Keratinocyte (primary cell): ENCODE data around the gene CCDC194. TPM values are rescaled to one million over a fixed set of nuclear protein-coding genes. Genes with fewer than 3 reads are reported as not detected.

Source experiments
- DNase-seq: peaks from one replicate; pipeline ENCODE4 v3.0.0-alpha.2; 2011; ENCODE audit warnings: low read depth, missing footprints, low spot score
- FAIRE-seq: peaks from 2 replicates; lab custom pipeline; 2011; peaks lifted over from hg19 to GRCh38; lab: Jason Lieb, UNC
- H2AFZ ChIP-seq: 2 replicates; pipeline ENCODE4 v1.6.0; 2012; ENCODE audit warnings: low read length, control low read depth, inconsistent platforms; ENCODE audit not compliant: control insufficient read depth
- H3K27ac ChIP-seq: 2 replicates; pipeline ENCODE4 v1.5.1; 2011; ENCODE audit warnings: low read length; ENCODE audit not compliant: control insufficient read depth, insufficient read depth
- H3K27me3 ChIP-seq: 3 replicates; pipeline ENCODE4 v1.6.0; 2011; ENCODE audit warnings: low read length; ENCODE audit not compliant: control insufficient read depth, insufficient read depth; ENCODE audit errors: extremely low read depth
- H3K36me3 ChIP-seq, 2 experiments: 2 replicates in 1 of 2; 3 replicates in 1 of 2; pipeline ENCODE4 v1.5.1; 2011; ENCODE audit warnings: low read length in 2 of 2, mild to moderate bottlenecking in 1 of 2; ENCODE audit not compliant: control insufficient read depth in 2 of 2, insufficient read depth in 2 of 2; ENCODE audit errors: extremely low read depth in 1 of 2
- H3K4me1 ChIP-seq: 3 replicates; pipeline ENCODE4 v1.5.1; 2011; ENCODE audit warnings: low read length; ENCODE audit not compliant: control insufficient read depth, insufficient read depth; ENCODE audit errors: extremely low read depth
- H3K4me2 ChIP-seq: 3 replicates; pipeline ENCODE4 v1.6.0; 2011; ENCODE audit warnings: low read depth, low read length; ENCODE audit not compliant: control insufficient read depth, insufficient read depth; ENCODE audit errors: extremely low read depth
- H3K4me3 ChIP-seq, 3 experiments: fragments of 200-600 bp in 1 of 3; sonication (generic) in 1 of 3; 2 replicates in 2 of 3; 3 replicates in 1 of 3; pipeline ENCODE4 v1.5.1; 2011 to 2016; ENCODE audit warnings: low read length in 3 of 3, mild to moderate bottlenecking in 3 of 3, control low read depth in 2 of 3, inconsistent platforms in 1 of 3, low read depth in 1 of 3, mixed read lengths in 1 of 3, mixed run types in 1 of 3, moderate library complexity in 1 of 3; ENCODE audit not compliant: control insufficient read depth in 2 of 3, insufficient read depth in 2 of 3; ENCODE audit errors: extremely low read depth in 1 of 3
- H3K79me2 ChIP-seq: 2 replicates; pipeline ENCODE4 v1.6.0; 2012; ENCODE audit warnings: low read length; ENCODE audit not compliant: control insufficient read depth, insufficient read depth
- H3K9ac ChIP-seq: 3 replicates; pipeline ENCODE4 v1.6.0; 2011; ENCODE audit warnings: low read length; ENCODE audit not compliant: control insufficient read depth, insufficient read depth; ENCODE audit errors: extremely low read depth
- H3K9me1 ChIP-seq: 3 replicates; pipeline ENCODE4 v1.6.0; 2011; ENCODE audit warnings: low read length; ENCODE audit not compliant: control insufficient read depth, insufficient read depth; ENCODE audit errors: extremely low read depth
- H3K9me3 ChIP-seq: 2 replicates; pipeline ENCODE4 v1.5.1; 2012; ENCODE audit warnings: low read depth, low read length; ENCODE audit not compliant: control insufficient read depth
- H4K20me1 ChIP-seq: 3 replicates; pipeline ENCODE4 v1.6.0; 2011; ENCODE audit warnings: low read length; ENCODE audit not compliant: control insufficient read depth, insufficient read depth; ENCODE audit errors: extremely low read depth
- CTCF ChIP-seq, 3 experiments: IDR thresholded peaks in 1 of 3; conservative IDR thresholded peaks in 1 of 3; optimal IDR thresholded peaks in 1 of 3; 2 replicates in 2 of 3; 3 replicates in 1 of 3; pipeline versions ENCODE3 to v1.5.1; 2011; ENCODE audit warnings: low read length in 3 of 3, mild to moderate bottlenecking in 3 of 3, moderate library complexity in 2 of 3, control low read depth in 1 of 3, inconsistent platforms in 1 of 3; ENCODE audit not compliant: insufficient read depth in 2 of 3; ENCODE audit errors: extremely low read depth in 1 of 3
- EZH2 ChIP-seq: IDR thresholded peaks from one replicate; pipeline ENCODE4 v1.6.1; 2012; ENCODE audit warnings: inconsistent platforms, mild to moderate bottlenecking, low read length, moderate library complexity
- dilution Hi-C: fragments of 300-500 bp; cut with MboI; formaldehyde crosslinking; loops from one replicate; pipeline ENCODE4 v1.7.0; 2020; ENCODE audit warnings: low sequenced_read_pairs; ENCODE audit not compliant: extremely low pct_ligation_motif_present
- polyA plus RNA-seq, 5 experiments: library from polyadenylated mRNA; depleted of rRNA in 3 of 5; stranded (reverse) in 3 of 5; stranded (forward) in 1 of 5; unstranded in 1 of 5; fragments of >200 nt; gene quantifications; 1 replicate in 1 of 5; 2 replicates in 3 of 5; 3 replicates in 1 of 5; pipeline versions ENCODE4 v1.2.1 to v1.2.3, GENCODE V29; 2011 to 2012; ENCODE audit warnings: missing spikeins in 2 of 5, low read depth in 1 of 5, low replicate concordance in 1 of 5

Gene CCDC194
- polyA plus RNA-seq, 1 donor (not counting 4 experiments of a cell fraction or from before 2014, with no cell fraction given): not detected

GRCh38 chr19:17435218-17435617 lies 41.2 kb upstream of the CCDC194 start:
- H3K9me1 ChIP-seq: no peaks in the 10 kb centered on the region
- H3K4me3 ChIP-seq: no peak overlapping the region
- H3K36me3 ChIP-seq: no peaks in the 10 kb centered on the region
- H4K20me1 ChIP-seq: no peaks in the 10 kb centered on the region
- no peaks in the 10 kb centered on the region for H3K4me1 ChIP-seq
- no peak for DNase-seq
- no peak overlapping the region for H3K4me2 ChIP-seq
- FAIRE-seq: no peak
- no peak overlapping the region for H3K9ac ChIP-seq
- H2AFZ ChIP-seq: no peak overlapping the region
- no peak overlapping the region for H3K27ac ChIP-seq
- no peaks in the 10 kb centered on the region for H3K27me3 ChIP-seq
- H3K9me3 ChIP-seq: no peaks in the 10 kb centered on the region
- no peaks in the 10 kb centered on the region for H3K79me2 ChIP-seq
- dilution Hi-C loops: no loop called here
- TF ChIP-seq EZH2 (no peak), CTCF (optimal IDR thresholded peaks at IDR 0.05 in 1 of 3, IDR thresholded peaks at IDR 0.05 in 1 of 3, conservative IDR thresholded peaks at IDR 0.05 in 1 of 3; ENCODE audit: extremely low read depth in 1 of 3, insufficient read depth in 2 of 3, low read length in 3 of 3) (no peak)

- Histone ChIP-seq H3K9ac (no peak overlapping the region), H3K9me3 (no peaks in the 10 kb centered on the region), H3K27ac (no peak overlapping the region), H2AFZ (no peak overlapping the region), H3K36me3 (no peaks in the 10 kb centered on the region), H3K4me1 (no peaks in the 10 kb centered on the region), H3K4me3 (no peak overlapping the region), H3K79me2 (no peaks in the 10 kb centered on the region), H3K4me2 (no peak overlapping the region), H3K9me1 (no peaks in the 10 kb centered on the region), H3K27me3 (peaks cover 3% of the 10 kb centered on the region), H4K20me1 (no peaks in the 10 kb centered on the region)
- FAIRE-seq (no peak), DNase-seq (no peak)
- dilution Hi-C loops: no loop called here
- TF ChIP-seq EZH2 (no peak), CTCF (optimal IDR thresholded peaks at IDR 0.05 in 1 of 3, IDR thresholded peaks at IDR 0.05 in 1 of 3, conservative IDR thresholded peaks at IDR 0.05 in 1 of 3; ENCODE audit: extremely low read depth in 1 of 3, insufficient read depth in 2 of 3, low read length in 3 of 3) (no peak)
Observed at GRCh38 chr19:17431417-17431816, 37.4 kb upstream of the CCDC194 start.
